MCF 10A (cell line): ENCODE measurements around the gene GTSE1. TPM values are rescaled to one million over a fixed set of nuclear protein-coding genes. Genes with fewer than 3 reads are reported as not detected.

ENCODE experiments used
- BruUV-seq: library from RNA; stranded (reverse); fragments of 400-500 nt; replicated peaks from 2 replicates; lab custom pipeline; 2021; lab: Mats Ljungman, UMichigan
- CTCF ChIA-PET: fragments of 300-600 bp; sonication (Branson Sonifier 250); formaldehyde crosslinking; extraction: SDS; loops from one replicate; lab custom pipeline; 2021; ENCODE audit warnings: antibody characterized with exemption, inconsistent platforms; lab: Yijun Ruan, JAX
- POLR2A ChIA-PET: fragments of 300-600, 350-650 bp; sonication (Branson Sonifier 250); formaldehyde crosslinking; extraction: SDS; loops from one replicate; lab custom pipeline; 2020; ENCODE audit warnings: antibody characterized with exemption, inconsistent platforms; lab: Yijun Ruan, JAX
- DNase-seq: peaks from one replicate; pipeline ENCODE4 v3.0.0-alpha.2; 2018; ENCODE audit not compliant: unreplicated experiment
- H3K27ac Mint-ChIP-seq: one replicate; pipeline ENCODE4 v1.8.0; 2022; ENCODE audit warnings: mild to moderate bottlenecking, low read depth, mixed read lengths; ENCODE audit not compliant: unreplicated experiment
- H3K27me3 Mint-ChIP-seq: one replicate; pipeline ENCODE4 v1.8.0; 2022; ENCODE audit warnings: mixed read lengths; ENCODE audit not compliant: insufficient read depth, unreplicated experiment
- H3K36me3 Mint-ChIP-seq: one replicate; pipeline ENCODE4 v1.8.0; 2022; ENCODE audit warnings: mild to moderate bottlenecking, moderate library complexity, mixed read lengths; ENCODE audit not compliant: insufficient read depth, unreplicated experiment
- H3K4me1 Mint-ChIP-seq: one replicate; pipeline ENCODE4 v1.8.0; 2022; ENCODE audit warnings: mixed read lengths; ENCODE audit not compliant: insufficient read depth, unreplicated experiment
- H3K4me3 Mint-ChIP-seq: one replicate; pipeline ENCODE4 v1.8.0; 2022; ENCODE audit warnings: mild to moderate bottlenecking, moderate library complexity, mixed read lengths; ENCODE audit not compliant: unreplicated experiment
- H3K9me3 Mint-ChIP-seq: one replicate; pipeline ENCODE4 v1.8.0; 2022; ENCODE audit warnings: mixed read lengths; ENCODE audit not compliant: unreplicated experiment
- intact Hi-C: fragments of 100-400 bp; cut with micrococcal nuclease; formaldehyde crosslinking; loops from 2 replicates; pipeline ENCODE4 v1.14.1; 2022
- total RNA-seq: library from RNA; stranded (reverse); gene quantifications from 2 replicates; pipeline ENCODE4 v1.2.3, GENCODE V29; 2022
- TF ChIP-seq, protein P1 (sequence below): fragments of 200-600 bp; IDR thresholded peaks from one replicate; pipeline ENCODE4 v1.8.0; 2022; ENCODE audit warnings: antibody characterized with exemption, mild to moderate bottlenecking; ENCODE audit not compliant: unreplicated experiment

Gene GTSE1
- total RNA-seq, 1 experiment from 2014 or later, result 19.9 TPM

- no TSS peak for BruUV-seq
These were observed 72.4 kb downstream of the GTSE1 start for GRCh38 chr22:46368871-46369715.

DNA sequence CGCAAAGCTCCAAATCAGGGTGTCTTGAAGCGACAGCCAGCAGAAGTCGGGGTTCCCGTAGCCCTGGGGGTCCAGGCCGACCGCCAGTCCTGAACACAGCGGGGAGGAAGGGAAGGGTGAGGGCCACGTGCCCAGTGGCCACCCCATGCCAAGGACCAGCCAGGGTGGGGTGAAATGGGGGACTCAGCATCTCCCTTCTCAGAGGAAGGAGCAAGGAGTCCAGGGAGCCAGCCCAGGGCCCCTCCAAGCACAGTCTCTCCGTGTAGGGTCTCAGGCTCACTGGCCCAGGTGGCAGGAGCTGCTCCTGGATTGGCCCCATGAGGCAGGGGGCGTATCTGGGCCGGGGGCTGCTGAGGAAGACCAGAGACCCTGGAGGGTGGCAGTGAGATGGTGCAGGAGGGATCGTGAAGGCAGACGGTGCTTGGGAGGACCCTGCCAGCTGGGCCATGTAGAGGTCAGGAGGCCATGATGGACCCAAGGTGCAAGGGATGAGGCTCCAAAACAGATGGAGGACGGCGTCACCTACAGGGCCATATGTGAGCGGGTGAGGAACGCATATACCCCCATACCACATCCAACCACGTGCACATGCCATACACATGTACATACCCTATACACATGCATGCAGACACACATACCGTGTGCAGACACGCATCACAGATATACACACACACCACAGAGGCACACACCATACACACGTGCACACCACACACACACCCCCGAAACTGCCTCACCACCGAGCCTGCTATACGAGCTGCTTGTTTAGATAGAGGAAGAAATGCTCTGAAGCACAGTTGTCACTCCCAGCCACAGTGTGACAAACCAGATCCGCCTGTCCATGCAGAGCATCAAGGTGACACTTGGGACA, 73.3 kb downstream of the GTSE1 start:
- H3K4me3 Mint-ChIP-seq, result no peak overlapping the region
- ChIA-PET POLR2A (no interaction called here), CTCF (interaction anchor here (0.6 to 4.4 kb wide), 7 partner anchors 14 to 393 kb away, joined by 3 to 87 read pairs (median 3); no protein-coding TSS in a partner anchor)
- no peak for DNase-seq
- intact Hi-C loops, result loop anchor here (10.0 kb wide), 1 partner anchor 85 kb away; no protein-coding TSS in a partner anchor
- TF ChIP-seq, protein P1, sequence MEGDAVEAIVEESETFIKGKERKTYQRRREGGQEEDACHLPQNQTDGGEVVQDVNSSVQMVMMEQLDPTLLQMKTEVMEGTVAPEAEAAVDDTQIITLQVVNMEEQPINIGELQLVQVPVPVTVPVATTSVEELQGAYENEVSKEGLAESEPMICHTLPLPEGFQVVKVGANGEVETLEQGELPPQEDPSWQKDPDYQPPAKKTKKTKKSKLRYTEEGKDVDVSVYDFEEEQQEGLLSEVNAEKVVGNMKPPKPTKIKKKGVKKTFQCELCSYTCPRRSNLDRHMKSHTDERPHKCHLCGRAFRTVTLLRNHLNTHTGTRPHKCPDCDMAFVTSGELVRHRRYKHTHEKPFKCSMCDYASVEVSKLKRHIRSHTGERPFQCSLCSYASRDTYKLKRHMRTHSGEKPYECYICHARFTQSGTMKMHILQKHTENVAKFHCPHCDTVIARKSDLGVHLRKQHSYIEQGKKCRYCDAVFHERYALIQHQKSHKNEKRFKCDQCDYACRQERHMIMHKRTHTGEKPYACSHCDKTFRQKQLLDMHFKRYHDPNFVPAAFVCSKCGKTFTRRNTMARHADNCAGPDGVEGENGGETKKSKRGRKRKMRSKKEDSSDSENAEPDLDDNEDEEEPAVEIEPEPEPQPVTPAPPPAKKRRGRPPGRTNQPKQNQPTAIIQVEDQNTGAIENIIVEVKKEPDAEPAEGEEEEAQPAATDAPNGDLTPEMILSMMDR, result no peak
- BruUV-seq, result no TSS peak
- peaks cover 30% of the 10 kb centered on the region for H3K36me3 Mint-ChIP-seq
- no peak overlapping the region for H3K27ac Mint-ChIP-seq
- no peaks in the 10 kb centered on the region for H3K9me3 Mint-ChIP-seq
- H3K4me1 Mint-ChIP-seq, result peaks cover 6% of the 10 kb centered on the region
- no peaks in the 10 kb centered on the region for H3K27me3 Mint-ChIP-seq

More at GRCh38 chr22:46368871-46369715, 72.4 kb downstream of the GTSE1 start:
- peaks cover 27% of the 10 kb centered on the region for H3K36me3 Mint-ChIP-seq
- ChIA-PET POLR2A (interaction anchor here (0.7 to 2.8 kb wide), 3 partner anchors 18 to 173 kb away, joined by 3 to 21 read pairs (median 3); no protein-coding TSS in a partner anchor), CTCF (interaction anchor here (0.6 to 4.4 kb wide), 10 partner anchors 13 to 726 kb away, joined by 3 to 87 read pairs (median 4); no protein-coding TSS in a partner anchor)
- H3K4me3 Mint-ChIP-seq, result no peak overlapping the region
- no peak for DNase-seq
- peaks cover 6% of the 10 kb centered on the region for H3K4me1 Mint-ChIP-seq
- no peaks in the 10 kb centered on the region for H3K27me3 Mint-ChIP-seq
- H3K27ac Mint-ChIP-seq, result no peak overlapping the region
- intact Hi-C loops, result no loop called here
- no peaks in the 10 kb centered on the region for H3K9me3 Mint-ChIP-seq
- TF ChIP-seq, protein P1, result no peak

DNA sequence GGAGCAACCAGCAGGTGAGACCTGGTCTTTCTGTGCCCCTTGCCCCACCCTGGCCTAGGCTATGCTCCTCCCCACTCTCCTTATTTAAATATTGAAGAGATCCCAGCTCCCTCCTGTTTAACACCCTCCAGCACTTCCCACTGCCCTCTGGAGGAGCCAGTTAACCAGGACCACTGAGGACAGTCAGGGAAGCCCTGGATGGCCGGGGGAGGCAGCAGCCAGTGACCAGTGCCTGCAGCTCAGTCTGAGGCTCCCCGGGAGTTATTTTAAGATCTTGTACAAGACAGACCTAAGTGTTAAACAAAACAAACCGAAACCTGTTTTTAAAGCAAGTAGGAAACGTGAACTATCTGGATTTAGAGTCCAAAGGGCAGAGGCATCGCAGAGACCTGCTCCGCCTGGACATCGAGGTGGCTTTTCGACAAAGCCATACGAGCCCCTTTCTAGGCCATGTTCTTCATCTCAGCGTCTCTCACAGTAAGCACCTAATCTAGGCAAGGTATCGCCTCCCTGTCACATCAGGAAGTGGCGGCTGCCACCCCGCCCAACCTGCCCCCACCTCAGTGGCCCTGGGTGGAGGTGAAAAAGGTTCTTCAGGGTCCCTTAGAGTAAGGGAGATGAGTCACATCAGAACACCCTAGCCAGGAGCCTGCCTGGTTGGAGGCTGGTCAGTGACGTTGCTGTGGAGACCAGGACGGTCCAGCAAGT, 74.1 kb downstream of the GTSE1 start:
- no peak for DNase-seq
- BruUV-seq, result no TSS peak
- ChIA-PET CTCF (interaction anchor here (0.6 to 4.4 kb wide), 4 partner anchors 8 to 171 kb away, joined by 3 to 87 read pairs (median 3); no protein-coding TSS in a partner anchor), POLR2A (no interaction called here)
- Mint-ChIP-seq H3K27me3 (no peaks in the 10 kb centered on the region), H3K4me1 (peaks cover 6% of the 10 kb centered on the region), H3K4me3 (no peak overlapping the region), H3K36me3 (peaks cover 38% of the 10 kb centered on the region), H3K9me3 (no peaks in the 10 kb centered on the region), H3K27ac (no peak overlapping the region)
- TF ChIP-seq, protein P1, result no peak
- intact Hi-C loops, result loop anchor here (10.0 kb wide), 1 partner anchor 84 kb away; no protein-coding TSS in a partner anchor
